ENCODE measurements around the gene NRG3. TPM values are rescaled to one million over a fixed set of nuclear protein-coding genes. Genes with fewer than 3 reads are reported as not detected.

The NRG3 gene
- total and polyA plus RNA-seq, 12 donors: 0.46 to 3.8 (median 1.3) TPM

DNA sequence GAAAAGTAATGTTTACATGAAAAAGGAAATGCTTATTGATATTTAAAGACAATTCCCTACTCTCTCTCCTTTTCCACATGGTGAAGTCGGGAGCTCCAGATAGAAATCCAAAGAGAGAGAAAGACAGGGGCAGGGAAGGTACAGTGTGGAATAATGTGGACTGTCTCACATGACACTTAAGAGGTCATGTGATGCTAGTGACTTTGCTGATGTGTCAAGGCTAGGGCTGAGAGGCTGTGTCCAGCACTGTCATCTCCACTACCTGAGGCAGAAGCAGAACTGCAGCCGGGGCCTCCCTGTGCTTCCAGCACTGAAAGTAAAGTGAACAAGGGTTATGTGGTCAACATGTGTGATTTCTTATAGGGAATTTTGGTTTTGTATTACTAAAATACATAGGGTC lies 26.0 kb downstream of the NRG3 start:
- WGBS, 4 donors: 81 to 97% (median 87%) methylated on average over 2 of the region's 2 CpGs
- no peaks in the 10 kb centered on the region for H3K4me1 ChIP-seq (replicated peaks in 1 of 2)
- TF ChIP-seq, protein P1, sequence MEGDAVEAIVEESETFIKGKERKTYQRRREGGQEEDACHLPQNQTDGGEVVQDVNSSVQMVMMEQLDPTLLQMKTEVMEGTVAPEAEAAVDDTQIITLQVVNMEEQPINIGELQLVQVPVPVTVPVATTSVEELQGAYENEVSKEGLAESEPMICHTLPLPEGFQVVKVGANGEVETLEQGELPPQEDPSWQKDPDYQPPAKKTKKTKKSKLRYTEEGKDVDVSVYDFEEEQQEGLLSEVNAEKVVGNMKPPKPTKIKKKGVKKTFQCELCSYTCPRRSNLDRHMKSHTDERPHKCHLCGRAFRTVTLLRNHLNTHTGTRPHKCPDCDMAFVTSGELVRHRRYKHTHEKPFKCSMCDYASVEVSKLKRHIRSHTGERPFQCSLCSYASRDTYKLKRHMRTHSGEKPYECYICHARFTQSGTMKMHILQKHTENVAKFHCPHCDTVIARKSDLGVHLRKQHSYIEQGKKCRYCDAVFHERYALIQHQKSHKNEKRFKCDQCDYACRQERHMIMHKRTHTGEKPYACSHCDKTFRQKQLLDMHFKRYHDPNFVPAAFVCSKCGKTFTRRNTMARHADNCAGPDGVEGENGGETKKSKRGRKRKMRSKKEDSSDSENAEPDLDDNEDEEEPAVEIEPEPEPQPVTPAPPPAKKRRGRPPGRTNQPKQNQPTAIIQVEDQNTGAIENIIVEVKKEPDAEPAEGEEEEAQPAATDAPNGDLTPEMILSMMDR (IDR thresholded peaks at IDR 0.05): no peak
- no peak for TF ChIP-seq POLR2A (IDR thresholded peaks at IDR 0.05)
- H3K27ac ChIP-seq: no peak overlapping the region
- no peaks in the 10 kb centered on the region for H3K36me3 ChIP-seq (replicated peaks in 1 of 2)
- H3K4me3 ChIP-seq: no peak overlapping the region
- DNase-seq: no peak
- H3K9me3 ChIP-seq (replicated peaks in 1 of 3): no peaks in the 10 kb centered on the region
- intact Hi-C loops (cut with DNase I): no loop called here
- H3K27me3 ChIP-seq: no peaks in the 10 kb centered on the region

GRCh38 chr10:81903472-81903871 lies 28.5 kb downstream of the NRG3 start:
- H3K36me3 ChIP-seq (replicated peaks in 1 of 2): no peaks in the 10 kb centered on the region
- no peak for DNase-seq
- WGBS, 4 donors: 62 to 78% (median 70%) methylated on average over 4 of the region's 4 CpGs
- no peaks in the 10 kb centered on the region for H3K27me3 ChIP-seq
- no peak for TF ChIP-seq POLR2A (IDR thresholded peaks at IDR 0.05)
- TF ChIP-seq, protein P1 (IDR thresholded peaks at IDR 0.05): no peak
- H3K4me3 ChIP-seq: no peak overlapping the region
- no peaks in the 10 kb centered on the region for H3K9me3 ChIP-seq (replicated peaks in 1 of 3)
- intact Hi-C loops (cut with DNase I): no loop called here
- H3K4me1 ChIP-seq (replicated peaks in 1 of 2): no peaks in the 10 kb centered on the region
- H3K27ac ChIP-seq: no peak overlapping the region

DNA sequence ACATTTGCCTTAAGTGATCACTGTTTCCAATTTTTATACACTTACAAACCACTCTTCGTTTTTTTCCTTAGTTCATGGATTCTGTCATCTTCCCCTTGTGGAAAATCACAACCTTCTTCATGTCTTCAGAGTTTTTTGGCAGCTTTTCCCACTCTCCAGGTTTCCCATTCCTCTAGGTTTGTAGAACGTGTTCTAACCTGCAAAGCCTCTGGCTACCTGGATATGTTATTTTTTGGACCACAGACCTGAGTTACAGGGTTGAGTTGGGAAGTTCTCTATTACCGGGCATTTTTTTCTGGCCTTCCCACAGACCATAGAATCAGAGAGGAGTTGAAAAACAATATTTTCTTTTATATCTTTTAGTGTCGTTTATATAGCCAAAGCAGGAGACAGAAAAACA lies 30.2 kb downstream of the NRG3 start:
- DNase-seq: no peak
- no peaks in the 10 kb centered on the region for H3K4me1 ChIP-seq (replicated peaks in 1 of 2)
- intact Hi-C loops (cut with DNase I): no loop called here
- H3K27ac ChIP-seq: no peak overlapping the region
- no peak overlapping the region for H3K4me3 ChIP-seq
- no peaks in the 10 kb centered on the region for H3K27me3 ChIP-seq
- TF ChIP-seq, protein P1 (IDR thresholded peaks at IDR 0.05): no peak
- no peak for TF ChIP-seq POLR2A (IDR thresholded peaks at IDR 0.05)
- H3K36me3 ChIP-seq (replicated peaks in 1 of 2): no peaks in the 10 kb centered on the region
- no peaks in the 10 kb centered on the region for H3K9me3 ChIP-seq (replicated peaks in 1 of 3)
- WGBS, 4 donors: 66 to 75% (median 72%) methylated on average over 4 of the region's 4 CpGs

DNA sequence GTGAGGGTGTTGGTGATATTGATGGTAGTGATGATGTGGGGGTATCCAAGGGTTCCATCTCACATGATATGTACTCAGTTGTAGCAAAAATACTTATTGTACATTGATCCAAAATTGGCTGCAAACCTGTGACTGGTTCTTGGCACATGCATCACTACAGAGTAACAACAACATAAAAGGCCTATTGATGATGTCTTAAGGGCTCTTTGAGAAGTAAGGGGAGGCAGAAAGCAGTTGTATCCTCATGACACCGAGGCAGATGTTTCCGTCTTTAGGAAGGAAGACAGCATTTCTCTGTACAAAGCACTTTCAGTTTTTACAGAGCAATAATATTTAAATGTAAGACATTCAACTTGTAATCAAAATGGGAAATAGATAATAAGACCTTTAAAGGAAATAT lies 34.5 kb downstream of the NRG3 start:
- no peaks in the 10 kb centered on the region for H3K27me3 ChIP-seq
- no peak overlapping the region for H3K27ac ChIP-seq
- WGBS, 4 donors: 74 to 81% (median 78%) methylated on average over 2 of the region's 2 CpGs
- no peak overlapping the region for H3K4me3 ChIP-seq
- no peaks in the 10 kb centered on the region for H3K9me3 ChIP-seq (replicated peaks in 1 of 3)
- TF ChIP-seq, protein P1 (IDR thresholded peaks at IDR 0.05): no peak
- TF ChIP-seq POLR2A (IDR thresholded peaks at IDR 0.05): no peak
- intact Hi-C loops (cut with DNase I): no loop called here
- no peak for DNase-seq
- H3K4me1 ChIP-seq (replicated peaks in 1 of 2): no peaks in the 10 kb centered on the region
- no peaks in the 10 kb centered on the region for H3K36me3 ChIP-seq (replicated peaks in 1 of 2)
